H9 (cell line): ENCODE measurements around the gene ASIC1. TPM values are rescaled to one million over a fixed set of nuclear protein-coding genes. Genes with fewer than 3 reads are reported as not detected.

Experiments
- DNase-seq: peaks from one replicate; pipeline ENCODE4 v3.0.0-alpha.2; 2017
- H2AFZ ChIP-seq: one replicate; pipeline ENCODE4 v1.6.1; 2013; ENCODE audit warnings: mild to moderate bottlenecking, low read length, control low read depth, moderate library complexity
- H2AK5ac ChIP-seq: 2 replicates; pipeline ENCODE4 v1.6.1; 2013; ENCODE audit warnings: low read length, control low read depth, mixed read lengths; ENCODE audit not compliant: insufficient read length
- H2BK120ac ChIP-seq: one replicate; pipeline ENCODE4 v1.6.1; 2013; ENCODE audit warnings: low read depth, mild to moderate bottlenecking, low read length, control low read depth, inconsistent platforms; ENCODE audit not compliant: poor library complexity, severe bottlenecking
- H2BK12ac ChIP-seq: 2 replicates; pipeline ENCODE4 v1.6.1; 2013; ENCODE audit warnings: low read length, control low read depth, mixed read lengths, low read depth; ENCODE audit not compliant: insufficient read length
- H2BK15ac ChIP-seq: 2 replicates; pipeline ENCODE4 v1.6.1; 2013; ENCODE audit warnings: low read depth, low read length, control low read depth
- H2BK20ac ChIP-seq: one replicate; pipeline ENCODE4 v1.6.1; 2013; ENCODE audit warnings: low read depth, mild to moderate bottlenecking, low read length, control low read depth, inconsistent platforms; ENCODE audit not compliant: poor library complexity, severe bottlenecking
- H2BK5ac ChIP-seq: 2 replicates; pipeline ENCODE4 v1.6.1; 2013; ENCODE audit warnings: low read length, control low read depth, mixed read lengths; ENCODE audit not compliant: insufficient read length
- H3K14ac ChIP-seq: 2 replicates; pipeline ENCODE4 v1.6.1; 2013; ENCODE audit warnings: low read length, control low read depth; ENCODE audit not compliant: insufficient read depth
- H3K18ac ChIP-seq: 2 replicates; pipeline ENCODE4 v1.6.1; 2013; ENCODE audit warnings: low read depth, mild to moderate bottlenecking, mixed read lengths, low read length, control low read depth; ENCODE audit not compliant: insufficient read length
- H3K23ac ChIP-seq: 2 replicates; pipeline ENCODE4 v1.6.1; 2013; ENCODE audit warnings: low read length, control low read depth, mixed read lengths, low read depth; ENCODE audit not compliant: insufficient read length
- H3K23me2 ChIP-seq: 2 replicates; pipeline ENCODE4 v1.6.1; 2013; ENCODE audit warnings: low read depth, mild to moderate bottlenecking, mixed read lengths, low read length, control low read depth; ENCODE audit not compliant: insufficient read length, poor library complexity, severe bottlenecking
- H3K27ac ChIP-seq: 2 replicates; pipeline ENCODE4 v1.5.1; 2013; ENCODE audit warnings: low read length, control low read depth, mixed read lengths, low read depth; ENCODE audit not compliant: insufficient read length
- H3K27me3 ChIP-seq: 2 replicates; pipeline ENCODE4 v1.6.1; 2013; ENCODE audit warnings: low read length, control low read depth, inconsistent platforms; ENCODE audit not compliant: insufficient read depth
- H3K4ac ChIP-seq: 2 replicates; pipeline ENCODE4 v1.6.1; 2013; ENCODE audit warnings: low read depth, mild to moderate bottlenecking, control low read depth, inconsistent platforms, low read length, moderate library complexity
- H3K4me1 ChIP-seq: 2 replicates; pipeline ENCODE4 v1.6.1; 2013; ENCODE audit warnings: low read length, control low read depth, inconsistent platforms; ENCODE audit not compliant: insufficient read depth
- H3K4me2 ChIP-seq: 2 replicates; pipeline ENCODE4 v1.6.1; 2013; ENCODE audit warnings: low read length, control low read depth, mixed read lengths; ENCODE audit not compliant: insufficient read length, insufficient read depth
- H3K56ac ChIP-seq: 2 replicates; pipeline ENCODE4 v1.6.1; 2013; ENCODE audit warnings: low read depth, mild to moderate bottlenecking, mixed read lengths, low read length, control low read depth; ENCODE audit not compliant: insufficient read length
- H3K79me1 ChIP-seq: 2 replicates; pipeline ENCODE4 v1.6.1; 2013; ENCODE audit warnings: low read depth, mild to moderate bottlenecking, moderate library complexity, low read length, control low read depth, inconsistent platforms; ENCODE audit not compliant: insufficient read depth, poor library complexity, severe bottlenecking
- H3K79me2 ChIP-seq: 2 replicates; pipeline ENCODE4 v1.6.1; 2013; ENCODE audit warnings: low read length, control low read depth, inconsistent platforms; ENCODE audit not compliant: insufficient read depth
- H3K9ac ChIP-seq: 2 replicates; pipeline ENCODE4 v1.6.1; 2013; ENCODE audit warnings: low read length, control low read depth, mixed read lengths; ENCODE audit not compliant: insufficient read length; ENCODE audit errors: extremely low read depth
- H3K9me3 ChIP-seq: one replicate; pipeline ENCODE4 v1.6.1; 2013; ENCODE audit warnings: low read depth, low read length, inconsistent platforms; ENCODE audit not compliant: control insufficient read depth
- H3T11ph ChIP-seq: one replicate; pipeline ENCODE4 v1.6.1; 2013; ENCODE audit warnings: mild to moderate bottlenecking, low read length, control low read depth, inconsistent platforms
- H4K20me1 ChIP-seq: one replicate; pipeline ENCODE4 v1.6.1; 2013; ENCODE audit not compliant: control insufficient read depth, insufficient read length, insufficient read depth
- H4K5ac ChIP-seq: 2 replicates; pipeline ENCODE4 v1.6.1; 2013; ENCODE audit warnings: low read depth, mild to moderate bottlenecking, mixed read lengths, low read length, control low read depth; ENCODE audit not compliant: insufficient read length
- H4K8ac ChIP-seq: replicated peaks from 2 replicates; pipeline ENCODE4 v1.6.1; 2013; ENCODE audit warnings: low read length, control low read depth, mixed read lengths, low read depth; ENCODE audit not compliant: insufficient read length
- H4K91ac ChIP-seq: 2 replicates; pipeline ENCODE4 v1.6.1; 2013; ENCODE audit warnings: low read depth, mild to moderate bottlenecking, moderate library complexity, mixed read lengths, low read length, control low read depth; ENCODE audit not compliant: insufficient read length
- H3K27ac Mint-ChIP-seq, 3 experiments: 2 replicates in 2 of 3; 3 replicates in 1 of 3; pipeline ENCODE4 v1.8.0; 2020 to 2021; ENCODE audit warnings: mixed read lengths in 3 of 3, mild to moderate bottlenecking in 1 of 3, moderate library complexity in 1 of 3
- H3K27me3 Mint-ChIP-seq: 2 replicates; pipeline ENCODE4 v1.8.0; 2021; ENCODE audit warnings: low read depth, mild to moderate bottlenecking, moderate library complexity, mixed read lengths
- H3K36me3 Mint-ChIP-seq, 3 experiments: 2 replicates in 2 of 3; 3 replicates in 1 of 3; pipeline ENCODE4 v1.8.0; 2020 to 2021; ENCODE audit warnings: low read depth in 3 of 3, mixed read lengths in 3 of 3; ENCODE audit not compliant: insufficient read depth in 1 of 3
- H3K4me1 Mint-ChIP-seq, 2 experiments: 2 replicates each; pipeline ENCODE4 v1.8.0; 2020; ENCODE audit warnings: mixed read lengths in 2 of 2
- H3K4me3 Mint-ChIP-seq, 2 experiments: 2 replicates in 1 of 2; 3 replicates in 1 of 2; pipeline ENCODE4 v1.8.0; 2020 to 2021; ENCODE audit warnings: mild to moderate bottlenecking in 2 of 2, mixed read lengths in 2 of 2, moderate library complexity in 1 of 2
- H3K9me3 Mint-ChIP-seq, 2 experiments: 2 replicates in 1 of 2; 3 replicates in 1 of 2; pipeline ENCODE4 v1.8.0; 2020; ENCODE audit warnings: mild to moderate bottlenecking in 2 of 2, mixed read lengths in 2 of 2, moderate library complexity in 1 of 2
- CTCF ChIP-seq: fragments of 200-600 bp; sonication (generic); conservative IDR thresholded peaks from 3 replicates; pipeline ENCODE4 v1.8.0; 2021; ENCODE audit warnings: antibody characterized with exemption, mild to moderate bottlenecking
- WGBS: extraction: QIAGEN DNeasy Blood & Tissue Kit; methylation state at CpG from one replicate; pipeline ENCODE4 v1.1.7; 2013; ENCODE audit warnings: missing lambda C conversion rate, low lambda C conversion rate, mixed read lengths; ENCODE audit not compliant: insufficient read length; ENCODE audit errors: extremely low coverage; 5-methylcytosine and 5-hydroxymethylcytosine counted together
- total RNA-seq: library from RNA; stranded (reverse); gene quantifications from 2 replicates; pipeline ENCODE4 v1.2.1, GENCODE V29; 2021

The ASIC1 gene
- total RNA-seq, 1 experiment from 2014 or later: 3.9 TPM

GRCh38 chr12:50073712-50074111 is 16.3 kb downstream of the ASIC1 start:
- Mint-ChIP-seq H3K27ac (no peak overlapping the region), H3K4me3 (no peak overlapping the region), H3K36me3 (no peaks in the 10 kb centered on the region; a peak in 1 of 7 replicates), H3K27me3 (peaks cover 2% of the 10 kb centered on the region; the same call in 1 of the 2 replicates), H3K9me3 (no peaks in the 10 kb centered on the region), H3K4me1 (peaks cover 26 to 36% of the 10 kb centered on the region in 2 experiments)
- H2AFZ ChIP-seq: no peak overlapping the region
- H3T11ph ChIP-seq: no peak overlapping the region
- no peaks in the 10 kb centered on the region for H3K27me3 ChIP-seq
- H2BK20ac ChIP-seq: no peak overlapping the region
- H4K8ac ChIP-seq: no peak overlapping the region
- H3K4me1 ChIP-seq: no peaks in the 10 kb centered on the region
- H3K4me2 ChIP-seq: no peak overlapping the region
- no peaks in the 10 kb centered on the region for H3K79me2 ChIP-seq
- no peak overlapping the region for H2BK12ac ChIP-seq
- H4K91ac ChIP-seq: no peak overlapping the region
- no peaks in the 10 kb centered on the region for H3K9me3 ChIP-seq
- H4K20me1 ChIP-seq: no peaks in the 10 kb centered on the region
- no peak overlapping the region for H2BK120ac ChIP-seq
- no CpG with 5 or more reads among the region's 10 CpGs for WGBS
- H4K5ac ChIP-seq: no peak overlapping the region
- no peaks in the 10 kb centered on the region for H3K23me2 ChIP-seq
- H3K14ac ChIP-seq: no peak overlapping the region
- H3K27ac ChIP-seq: no peak overlapping the region
- H3K56ac ChIP-seq: no peak overlapping the region
- H3K18ac ChIP-seq: no peak overlapping the region
- H3K23ac ChIP-seq: no peak overlapping the region
- no peaks in the 10 kb centered on the region for H3K79me1 ChIP-seq
- no peak for TF ChIP-seq CTCF
- no peak overlapping the region for H2BK15ac ChIP-seq
- no peak overlapping the region for H2AK5ac ChIP-seq
- no peak overlapping the region for H3K4ac ChIP-seq
- no peak for DNase-seq
- H3K9ac ChIP-seq: no peak overlapping the region
- no peak overlapping the region for H2BK5ac ChIP-seq
